MM.1S (cell line): ENCODE data around the gene CACNA1G.

Experiments
- DNase-seq: peaks from one replicate; pipeline ENCODE4 v3.0.0-alpha.2; 2015
- H2AFZ ChIP-seq: fragments of 300-600 bp; sonication (generic); 2 replicates; pipeline ENCODE4 v1.6.0; 2016; ENCODE audit warnings: antibody characterized with exemption, low read length
- H3F3A ChIP-seq: fragments of 300-600 bp; sonication (generic); 2 replicates; pipeline ENCODE4 v1.6.1; 2016; ENCODE audit warnings: mild to moderate bottlenecking, antibody characterized with exemption, low read length, moderate library complexity, mixed read lengths; ENCODE audit not compliant: insufficient read depth
- H3K27ac ChIP-seq: fragments of 300-600 bp; sonication (generic); 2 replicates; pipeline ENCODE4 v1.5.1; 2016; ENCODE audit warnings: mild to moderate bottlenecking, low read length
- H3K27me3 ChIP-seq: fragments of 300-600 bp; sonication (generic); replicated peaks from 2 replicates; pipeline ENCODE4 v1.6.0; 2016; ENCODE audit warnings: low read length; ENCODE audit not compliant: insufficient read depth
- H3K36me3 ChIP-seq: fragments of 300-600 bp; sonication (generic); replicated peaks from 2 replicates; pipeline ENCODE4 v1.6.1; 2016; ENCODE audit warnings: mild to moderate bottlenecking, low read length, mixed read lengths; ENCODE audit not compliant: insufficient read depth
- H3K4me1 ChIP-seq: fragments of 300-600 bp; sonication (generic); 2 replicates; pipeline ENCODE4 v1.6.1; 2016; ENCODE audit warnings: low read length, mixed read lengths
- H3K4me2 ChIP-seq: fragments of 300-600 bp; sonication (generic); 2 replicates; pipeline ENCODE4 v1.6.0; 2016; ENCODE audit warnings: low read depth, low read length
- H3K4me3 ChIP-seq: fragments of 300-600 bp; sonication (generic); 2 replicates; pipeline ENCODE4 v1.5.1; 2016; ENCODE audit warnings: low read length, mixed read lengths
- H3K79me2 ChIP-seq: fragments of 300-600 bp; sonication (generic); 2 replicates; pipeline ENCODE4 v1.6.1; 2016; ENCODE audit warnings: mixed run types, low read length, mixed read lengths
- H3K9ac ChIP-seq: fragments of 300-600 bp; sonication (generic); 2 replicates; pipeline ENCODE4 v1.6.1; 2016; ENCODE audit warnings: low read length, mixed read lengths
- H3K9me2 ChIP-seq: fragments of 300-600 bp; sonication (generic); replicated peaks from 2 replicates; pipeline ENCODE4 v1.6.1; 2016; ENCODE audit warnings: mild to moderate bottlenecking, low read length, mixed read lengths; ENCODE audit not compliant: insufficient read depth
- H3K9me3 ChIP-seq: fragments of 300-600 bp; sonication (generic); replicated peaks from 2 replicates; pipeline ENCODE4 v1.6.1; 2016; ENCODE audit warnings: mild to moderate bottlenecking, low read length, mixed read lengths; ENCODE audit not compliant: insufficient read depth
- H4K20me1 ChIP-seq: fragments of 300-600 bp; sonication (generic); 2 replicates; pipeline ENCODE4 v1.6.1; 2016; ENCODE audit warnings: mild to moderate bottlenecking, low read length, moderate library complexity, mixed read lengths; ENCODE audit not compliant: insufficient read depth
- CTCF ChIP-seq: fragments of 300-600 bp; sonication (generic); IDR thresholded peaks from 2 replicates; pipeline ENCODE4 v1.5.1; 2016; ENCODE audit warnings: antibody characterized with exemption, low read length, mixed read lengths
- EZH2 ChIP-seq: fragments of 300-600 bp; sonication (generic); optimal IDR thresholded peaks from 2 replicates; pipeline ENCODE3; 2017; ENCODE audit warnings: low read depth, mild to moderate bottlenecking, antibody characterized with exemption, low read length, mixed read lengths
- EZH2phosphoT487 ChIP-seq: fragments of 300-600 bp; sonication (generic); IDR thresholded peaks from 2 replicates; pipeline ENCODE4 v1.6.1; 2018; ENCODE audit warnings: antibody characterized with exemption, low read length

Gene CACNA1G

GRCh38 chr17:50565402-50566350 lies 5.2 kb downstream of the CACNA1G start:
- Histone ChIP-seq H3K27me3 (peaks cover 90% of the 10 kb centered on the region), H4K20me1 (no peaks in the 10 kb centered on the region), H3K9me2 (no peaks in the 10 kb centered on the region), H3K9me3 (no peaks in the 10 kb centered on the region), H3K4me3 (no peak overlapping the region), H3K27ac (no peak overlapping the region), H2AFZ (no peak overlapping the region), H3K79me2 (no peaks in the 10 kb centered on the region), H3K36me3 (no peaks in the 10 kb centered on the region), H3F3A (no peaks in the 10 kb centered on the region), H3K4me1 (no peaks in the 10 kb centered on the region), H3K4me2 (no peak overlapping the region), H3K9ac (no peak overlapping the region)
- no peak for DNase-seq
- TF ChIP-seq EZH2phosphoT487 (no peak), CTCF (no peak), EZH2 (no peak)

- no peak overlapping the region for H3K27ac ChIP-seq
- no peaks in the 10 kb centered on the region for H3K36me3 ChIP-seq
- H3K4me2 ChIP-seq: no peak overlapping the region
- no peak for DNase-seq
- no peaks in the 10 kb centered on the region for H4K20me1 ChIP-seq
- H3K4me3 ChIP-seq: no peak overlapping the region
- H3K9ac ChIP-seq: no peak overlapping the region
- H3K79me2 ChIP-seq: no peaks in the 10 kb centered on the region
- no peak for TF ChIP-seq CTCF
- no peak for TF ChIP-seq EZH2phosphoT487
- TF ChIP-seq EZH2: no peak
- H3K9me2 ChIP-seq: no peaks in the 10 kb centered on the region
- H2AFZ ChIP-seq: no peak overlapping the region
- no peaks in the 10 kb centered on the region for H3F3A ChIP-seq
- no peaks in the 10 kb centered on the region for H3K9me3 ChIP-seq
- peaks cover 94% of the 10 kb centered on the region for H3K27me3 ChIP-seq
- H3K4me1 ChIP-seq: no peaks in the 10 kb centered on the region
Measured at GRCh38 chr17:50566886-50567285, 6.4 kb downstream of the CACNA1G start.

- Histone ChIP-seq H3K9me3 (no peaks in the 10 kb centered on the region), H3F3A (no peaks in the 10 kb centered on the region), H3K79me2 (no peaks in the 10 kb centered on the region), H3K4me1 (no peaks in the 10 kb centered on the region), H3K4me3 (no peak overlapping the region), H3K4me2 (no peak overlapping the region), H3K27me3 (peaks cover 95% of the 10 kb centered on the region), H3K9ac (no peak overlapping the region), H3K9me2 (no peaks in the 10 kb centered on the region), H2AFZ (no peak overlapping the region), H4K20me1 (no peaks in the 10 kb centered on the region), H3K27ac (no peak overlapping the region), H3K36me3 (no peaks in the 10 kb centered on the region)
- TF ChIP-seq EZH2phosphoT487 (no peak), EZH2 (no peak), CTCF (no peak)
- no peak for DNase-seq
Measured at GRCh38 chr17:50568659-50569058, 8.1 kb downstream of the CACNA1G start.
